Heart right ventricle (tissue), 16 donors: ENCODE results near the gene KMT2B. TPM values are rescaled to one million over a fixed set of nuclear protein-coding genes. Genes with fewer than 3 reads are reported as not detected.

ENCODE experiments used
- ATAC-seq, 8 donors: fragments of 200-7000 bp; cut with Tn5 transposase; one replicate each; pipeline ENCODE4 v1.9.1; 2020; ENCODE audit warnings: mild to moderate bottlenecking in 8 of 8, moderate library complexity in 8 of 8, moderate number of reproducible peaks in 1 of 8
- DNase-seq, 2 donors: peaks; one replicate each; pipeline ENCODE4 v3.0.0-alpha.2; 2020
- H3K27ac ChIP-seq, 10 donors: fragments of 200-600 bp; sonication (generic) in 2 of 10; one replicate each; pipeline versions ENCODE4 v1.5.0 to v1.8.0; 2020 to 2022; ENCODE audit warnings: mild to moderate bottlenecking in 3 of 10
- H3K27me3 ChIP-seq, 7 donors: fragments of 200-600 bp; one replicate each; pipeline ENCODE4 v1.8.0; 2021 to 2022; ENCODE audit warnings: mild to moderate bottlenecking in 2 of 7
- H3K36me3 ChIP-seq, 9 donors: fragments of 200-600 bp; sonication (generic) in 1 of 9; one replicate each; pipeline versions ENCODE4 v1.5.0 to v1.8.0; 2020 to 2022; ENCODE audit warnings: mild to moderate bottlenecking in 2 of 9
- H3K4me1 ChIP-seq, 9 donors: fragments of 200-600 bp; sonication (generic) in 1 of 9; one replicate each; pipeline versions ENCODE4 v1.5.0 to v1.8.0; 2020 to 2022; ENCODE audit warnings: mild to moderate bottlenecking in 4 of 9
- H3K4me3 ChIP-seq, 10 donors: fragments of 200-600 bp; sonication (generic) in 2 of 10; one replicate each; pipeline versions ENCODE4 v1.5.0 to v1.8.0; 2020 to 2022; ENCODE audit warnings: mild to moderate bottlenecking in 7 of 10, moderate library complexity in 2 of 10
- H3K9me3 ChIP-seq, 11 donors: fragments of 200-600 bp in 10 of 11; sonication (generic) in 2 of 11; one replicate each; pipeline versions ENCODE4 v1.5.0 to v1.8.0; 2013 to 2022; ENCODE audit warnings: mild to moderate bottlenecking in 2 of 11, control low read depth in 1 of 11, moderate library complexity in 1 of 11
- WGBS, 2 donors: extraction: QIAGEN DNeasy Blood & Tissue Kit; methylation state at CpG; one replicate each; pipeline ENCODE4 v1.1.7; 2013; ENCODE audit warnings: inconsistent platforms in 1 of 2; 5-methylcytosine and 5-hydroxymethylcytosine counted together
- intact Hi-C, 10 donors: fragments of 100-400 bp; cut with DNase I; formaldehyde crosslinking; loops; one replicate each; pipeline versions ENCODE4 v1.11.1 to v1.14.2; 2022
- polyA plus RNA-seq, 2 donors: library from polyadenylated mRNA; stranded (reverse); fragments of 200-250 nt; gene quantifications; one replicate each; pipeline ENCODE4 v1.2.3, GENCODE V29; 2013
- total RNA-seq, 10 donors: library from RNA; stranded (reverse); fragmentation: NEBNext Ultra II Directional in 3 of 10; extraction: Animal tissue kit (Norgen Biotek cat#: 25700) in 3 of 10; gene quantifications; one replicate each; pipeline versions ENCODE4 v1.2.1 to v1.2.4, GENCODE V29; 2021 to 2023
- TF ChIP-seq, protein P1 (sequence below), 9 donors: fragments of 200-600 bp; sonication (generic) in 2 of 9; IDR thresholded peaks; one replicate each; pipeline versions ENCODE4 v1.5.0 to v1.8.0; 2021 to 2022; ENCODE audit warnings: antibody characterized with exemption in 9 of 9, mild to moderate bottlenecking in 5 of 9, moderate library complexity in 1 of 9
- donor health status: Arrhythmogenic right ventricular cardiomyopathy.
- donor health status: ischemic (EF 13 %, LVEDD 7.1; RV severe dilation, severe dysfunction).
- donor health status: healthy with polysubstance abuse.
- donor health status: DM: no; HTN: yes; CAD: no.
- donor health status: DM: no; HTN: no; CAD: no.
- donor health status: ischemic (EF 25% LVEDD 6.9; RV normal size, moderate dysfunction).
- donor health status: ischemic (EF 25% LVEDD 5.7; RV mildly dilated, moderate dysfunction).
- donor health status: healthy.
- donor health status: DM: yes; HTN: yes; CAD: no.
- donor health status: Ischemic cardiomyopathy.
- donor health status: ischemic (EF 35%, LVEDD 5.7; RV mildly dilated, moderate dysfunction).
- donor health status: nonischemic (EF 11% LVEDD 7.7; RV severe dilation, severe dysfunction).
- donor health status: DM: yes; HTN: yes; CAD: no.
- donor health status: PGD.
- donor health status: ischemic (EF 29% LVEDD 5.4; RV normal size, mild dysfunction).
- donor health status: nonischemic (EF 23%, LVEDD 6.1; RV moderate dilation, normal function).

Gene KMT2B
- total and polyA plus RNA-seq, 12 donors, result 10.8 to 28.7 (median 14.8) TPM

DNA sequence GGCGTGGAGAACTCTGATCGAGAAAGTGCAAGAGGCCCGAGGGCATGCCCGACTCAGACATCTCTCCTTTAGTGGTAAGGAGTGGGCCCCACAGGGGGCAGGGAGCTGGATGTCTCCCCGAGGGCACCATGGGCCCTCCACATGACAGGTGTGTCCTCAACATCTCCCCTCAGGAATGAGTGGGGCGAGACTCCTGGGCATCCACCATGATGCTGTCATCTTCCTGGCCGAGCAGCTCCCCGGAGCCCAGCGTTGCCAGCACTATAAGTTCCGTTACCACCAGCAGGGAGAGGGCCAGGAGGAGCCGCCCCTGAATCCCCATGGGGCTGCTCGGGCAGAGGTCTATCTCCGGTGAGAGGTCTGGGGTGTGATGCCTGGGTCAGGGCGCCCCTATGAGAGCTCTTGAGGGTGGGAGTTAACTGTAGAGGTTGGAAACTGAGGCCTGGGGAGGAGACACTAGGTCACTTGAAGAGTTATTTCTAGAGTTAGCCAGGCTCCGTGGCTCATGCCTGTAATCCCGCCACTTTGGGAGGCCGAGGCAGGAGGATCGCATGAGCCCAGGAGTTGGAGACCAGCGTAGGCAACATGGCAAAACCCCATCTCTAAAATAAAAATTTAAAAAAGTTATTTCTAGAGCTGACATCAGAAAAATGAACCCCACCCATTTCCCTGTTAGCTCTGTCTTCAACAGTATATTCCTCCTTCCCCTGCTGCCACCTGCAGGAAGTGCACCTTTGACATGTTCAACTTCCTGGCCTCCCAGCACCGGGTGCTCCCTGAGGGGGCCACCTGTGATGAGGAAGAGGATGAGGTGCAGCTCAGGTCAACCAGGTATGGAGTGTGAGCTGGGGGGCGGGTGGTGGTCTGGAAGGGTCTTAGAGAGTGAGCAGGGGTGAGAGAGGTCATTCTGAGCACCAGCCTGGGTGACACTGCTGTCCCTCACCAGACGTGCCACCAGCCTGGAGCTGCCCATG is 19.4 kb downstream of the KMT2B start:
- intact Hi-C loops, result no loop called here
- Histone ChIP-seq H3K9me3 (no peaks in the 10 kb centered on the region), H3K27ac (no peak overlapping the region), H3K4me1 (peaks cover 0 to 26% (median 17%) of the 10 kb centered on the region in 9 donors), H3K36me3 (peaks cover 0 to 74% (median 28%) of the 10 kb centered on the region in 9 donors), H3K4me3 (no peak overlapping the region), H3K27me3 (no peaks in the 10 kb centered on the region)
- ATAC-seq (no peak), DNase-seq (no peak)
- TF ChIP-seq, protein P1, sequence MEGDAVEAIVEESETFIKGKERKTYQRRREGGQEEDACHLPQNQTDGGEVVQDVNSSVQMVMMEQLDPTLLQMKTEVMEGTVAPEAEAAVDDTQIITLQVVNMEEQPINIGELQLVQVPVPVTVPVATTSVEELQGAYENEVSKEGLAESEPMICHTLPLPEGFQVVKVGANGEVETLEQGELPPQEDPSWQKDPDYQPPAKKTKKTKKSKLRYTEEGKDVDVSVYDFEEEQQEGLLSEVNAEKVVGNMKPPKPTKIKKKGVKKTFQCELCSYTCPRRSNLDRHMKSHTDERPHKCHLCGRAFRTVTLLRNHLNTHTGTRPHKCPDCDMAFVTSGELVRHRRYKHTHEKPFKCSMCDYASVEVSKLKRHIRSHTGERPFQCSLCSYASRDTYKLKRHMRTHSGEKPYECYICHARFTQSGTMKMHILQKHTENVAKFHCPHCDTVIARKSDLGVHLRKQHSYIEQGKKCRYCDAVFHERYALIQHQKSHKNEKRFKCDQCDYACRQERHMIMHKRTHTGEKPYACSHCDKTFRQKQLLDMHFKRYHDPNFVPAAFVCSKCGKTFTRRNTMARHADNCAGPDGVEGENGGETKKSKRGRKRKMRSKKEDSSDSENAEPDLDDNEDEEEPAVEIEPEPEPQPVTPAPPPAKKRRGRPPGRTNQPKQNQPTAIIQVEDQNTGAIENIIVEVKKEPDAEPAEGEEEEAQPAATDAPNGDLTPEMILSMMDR (IDR thresholded peaks at IDR 0.05), result no peak
- WGBS, 2 donors, result 84 to 87% methylated on average over 22 of the region's 22 CpGs

DNA sequence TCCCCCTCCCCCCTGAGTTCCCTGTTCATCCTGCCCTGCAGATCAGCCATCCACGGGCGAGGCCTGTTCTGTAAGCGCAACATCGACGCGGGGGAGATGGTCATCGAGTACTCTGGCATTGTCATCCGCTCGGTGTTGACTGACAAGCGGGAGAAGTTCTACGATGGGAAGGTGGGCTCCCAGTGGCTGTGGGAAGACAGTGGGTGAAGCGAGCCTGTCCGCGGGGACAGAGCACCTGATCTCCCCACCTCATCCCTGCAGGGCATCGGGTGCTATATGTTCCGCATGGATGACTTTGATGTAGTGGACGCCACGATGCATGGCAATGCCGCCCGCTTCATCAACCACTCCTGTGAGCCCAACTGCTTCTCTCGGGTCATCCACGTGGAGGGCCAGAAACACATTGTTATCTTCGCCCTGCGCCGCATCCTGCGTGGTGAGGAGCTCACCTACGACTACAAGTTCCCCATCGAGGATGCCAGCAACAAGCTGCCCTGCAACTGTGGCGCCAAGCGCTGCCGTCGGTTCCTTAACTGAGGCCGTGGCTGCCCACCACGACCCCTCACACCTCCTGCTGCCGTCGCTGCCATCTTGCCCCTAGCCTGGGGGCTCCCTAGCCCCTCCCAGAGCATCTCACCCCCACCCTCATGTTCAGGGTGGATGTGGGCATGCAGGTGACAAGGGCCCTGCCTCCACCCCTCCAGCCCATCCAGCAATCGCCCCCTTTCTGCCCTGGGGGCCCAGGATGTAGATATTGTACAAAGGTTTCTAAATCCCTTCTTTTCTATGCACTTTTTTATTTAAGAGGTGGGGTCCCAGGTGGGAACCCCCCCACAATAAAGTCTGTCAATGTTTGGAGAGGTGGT is 20.5 kb downstream of the KMT2B start:
- Histone ChIP-seq H3K27me3 (no peaks in the 10 kb centered on the region), H3K4me1 (peaks cover 0 to 36% (median 17%) of the 10 kb centered on the region in 9 donors), H3K27ac (no peak overlapping the region), H3K4me3 (no peak overlapping the region), H3K36me3 (peaks cover 0 to 71% (median 21%) of the 10 kb centered on the region in 9 donors), H3K9me3 (no peaks in the 10 kb centered on the region)
- intact Hi-C loops, result no loop called here
- WGBS, 2 donors, result 92% methylated on average over 37 of the region's 37 CpGs
- TF ChIP-seq, protein P1 (IDR thresholded peaks at IDR 0.05), result no peak
- ATAC-seq (no peak), DNase-seq (no peak)

DNA sequence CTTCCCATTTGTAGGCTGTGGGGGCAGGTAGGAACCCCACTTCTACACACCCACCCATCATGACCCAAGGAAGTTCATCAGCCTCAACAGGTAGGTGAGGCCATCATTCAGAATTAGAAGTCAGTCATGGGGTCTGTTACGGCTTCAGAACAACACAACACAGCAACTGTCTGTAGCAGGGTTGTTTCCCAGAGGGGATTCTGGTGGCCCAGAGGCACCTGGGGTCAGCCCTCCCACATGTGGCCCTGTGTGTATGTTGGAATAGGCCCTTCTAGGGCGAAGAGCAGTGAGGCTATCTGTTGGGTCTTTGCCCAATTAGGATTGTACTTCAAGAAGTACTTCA is 21.1 kb downstream of the KMT2B start:
- peaks cover 0 to 65% (median 17%) of the 10 kb centered on the region in 9 donors for H3K36me3 ChIP-seq
- H3K27me3 ChIP-seq, result no peaks in the 10 kb centered on the region
- no peaks in the 10 kb centered on the region for H3K9me3 ChIP-seq
- ATAC-seq (no peak), DNase-seq (no peak)
- TF ChIP-seq, protein P1 (IDR thresholded peaks at IDR 0.05), result no peak
- H3K4me3 ChIP-seq, result no peak overlapping the region
- peak overlapping the region in 2 of 10 donors; percentile 15 to 95 for H3K27ac ChIP-seq
- peaks cover 0 to 42% (median 20%) of the 10 kb centered on the region in 9 donors for H3K4me1 ChIP-seq
- WGBS, 2 donors, result 83 to 88% methylated on average over 2 of the region's 2 CpGs
- intact Hi-C loops, result no loop called here
